Fibroblast of the conjunctiva (primary cell): ENCODE results near the gene ALDOA.

Experiments
- DNase-seq: peaks from one replicate; pipeline ENCODE4 v3.0.0-alpha.2; 2010; ENCODE audit warnings: low read depth

ALDOA gene

GRCh38 chr16:30069611-30070462 is 4.3 kb downstream of the ALDOA start:
- no peak for DNase-seq

DNA sequence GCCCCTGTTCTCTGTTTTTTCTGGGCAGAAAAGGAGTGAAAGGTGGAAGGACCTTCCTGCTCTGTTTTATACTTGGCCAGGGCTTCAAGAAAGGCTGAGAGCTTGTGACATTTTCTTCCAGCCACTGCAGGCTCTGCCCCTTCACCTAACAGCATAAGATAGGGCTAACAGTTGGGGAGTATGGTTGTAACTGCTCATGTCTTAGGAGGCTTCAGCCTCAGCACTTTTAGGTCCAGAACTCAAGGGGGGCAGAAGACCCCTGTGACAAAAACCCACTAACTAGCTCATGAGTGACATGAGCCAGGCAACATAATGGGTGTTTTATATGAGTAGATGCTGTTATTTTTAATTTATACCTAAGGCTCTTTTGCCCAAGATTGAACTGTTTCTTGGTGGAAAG is 4.9 kb downstream of the ALDOA start:
- no peak for DNase-seq

DNA sequence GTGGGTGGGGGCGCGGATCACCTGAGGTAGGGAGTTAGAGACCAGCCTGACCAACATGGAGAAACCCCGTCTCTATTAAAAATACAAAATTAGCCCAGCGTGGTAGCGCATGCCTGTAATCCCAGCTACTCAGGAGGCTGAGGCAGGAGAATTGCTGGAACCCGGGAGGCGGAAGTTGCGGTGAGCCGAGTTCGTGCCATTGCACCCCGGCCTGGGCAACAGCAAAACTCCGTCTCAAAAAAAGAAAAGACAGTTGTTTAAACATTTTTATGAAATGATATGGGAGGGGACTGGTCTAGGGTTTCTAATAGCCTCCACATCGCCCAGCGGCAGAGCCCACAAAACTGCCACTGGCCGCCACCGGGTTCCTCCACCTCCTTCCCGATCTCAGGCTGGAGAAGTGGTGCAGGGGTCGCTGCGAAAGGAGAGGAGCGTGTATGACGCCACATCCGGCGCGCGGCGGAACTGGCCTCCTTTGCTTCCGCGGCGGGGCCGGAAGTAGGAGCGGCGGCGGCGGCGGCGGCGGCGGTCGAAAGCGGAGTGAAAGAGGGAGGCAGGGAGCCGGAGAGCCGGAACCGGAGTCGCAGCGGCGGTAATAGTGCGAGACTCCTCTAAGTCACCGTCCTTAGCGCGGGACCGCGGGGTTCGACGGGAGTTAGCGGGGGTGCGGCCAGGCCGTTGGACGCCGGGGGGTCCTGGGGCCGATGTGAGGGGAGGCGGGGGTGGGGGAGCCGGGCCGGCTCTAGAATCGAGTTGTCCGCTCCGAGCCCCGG is 10.1 kb downstream of the ALDOA start, which contains the start of gene PPP4C:
TSS of gene PPP4C (plus strand) at position 492 of the 773 bp plus-strand sequence. CDS start 384 bp downstream, outside the sequence.
- peak; percentile 65 for DNase-seq

GRCh38 chr16:30076276-30076791 is 10.8 kb downstream of the ALDOA start:
- no peak for DNase-seq

DNA sequence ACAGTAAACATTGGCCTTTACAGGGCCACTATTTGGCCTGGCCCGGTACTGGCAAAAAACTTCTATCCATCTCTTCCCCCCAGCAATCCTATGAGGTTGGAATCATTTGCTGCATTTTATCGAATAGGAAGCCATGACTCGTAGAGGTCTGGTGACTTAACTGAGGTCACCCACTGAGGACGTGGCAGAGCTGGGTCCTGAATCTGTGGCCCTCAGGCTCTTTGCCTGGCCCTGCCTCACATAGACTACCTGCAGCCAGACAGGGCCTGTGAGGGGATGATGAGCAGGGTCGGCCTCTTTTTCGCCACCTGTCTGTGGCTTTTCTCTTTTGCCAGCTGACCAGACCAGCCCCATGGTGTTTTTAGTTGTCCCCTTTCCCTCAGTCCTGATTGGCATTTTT is 12.1 kb downstream of the ALDOA start:
- DNase-seq: no peak

GRCh38 chr16:30078744-30079143 is 13.2 kb downstream of the ALDOA start:
- no peak for DNase-seq

DNA sequence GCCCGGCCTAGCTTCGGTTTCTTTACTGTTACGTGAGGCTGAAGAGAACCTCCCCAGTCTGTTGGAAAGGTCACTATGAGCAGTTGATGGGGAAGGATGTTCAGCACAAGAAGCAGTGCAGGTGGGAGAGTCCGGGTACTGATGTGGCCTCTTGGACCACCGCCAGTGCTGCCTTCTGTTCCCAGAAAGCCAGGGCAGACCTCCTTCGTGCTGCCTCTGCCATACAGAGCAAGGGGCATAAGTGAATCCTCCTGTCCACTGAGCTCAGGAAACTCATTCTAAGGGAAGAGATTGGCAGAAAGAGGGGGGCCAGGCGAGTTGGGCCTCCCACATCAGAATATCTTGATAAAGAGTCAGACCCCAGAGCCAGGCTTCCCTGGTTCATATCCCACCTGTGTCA is 13.9 kb downstream of the ALDOA start:
- DNase-seq: no peak

- DNase-seq: no peak
These were observed 17.1 kb downstream of the ALDOA start for GRCh38 chr16:30082545-30083090.

GRCh38 chr16:30083216-30084055 is 17.9 kb downstream of the ALDOA start:
- no peak for DNase-seq

DNA sequence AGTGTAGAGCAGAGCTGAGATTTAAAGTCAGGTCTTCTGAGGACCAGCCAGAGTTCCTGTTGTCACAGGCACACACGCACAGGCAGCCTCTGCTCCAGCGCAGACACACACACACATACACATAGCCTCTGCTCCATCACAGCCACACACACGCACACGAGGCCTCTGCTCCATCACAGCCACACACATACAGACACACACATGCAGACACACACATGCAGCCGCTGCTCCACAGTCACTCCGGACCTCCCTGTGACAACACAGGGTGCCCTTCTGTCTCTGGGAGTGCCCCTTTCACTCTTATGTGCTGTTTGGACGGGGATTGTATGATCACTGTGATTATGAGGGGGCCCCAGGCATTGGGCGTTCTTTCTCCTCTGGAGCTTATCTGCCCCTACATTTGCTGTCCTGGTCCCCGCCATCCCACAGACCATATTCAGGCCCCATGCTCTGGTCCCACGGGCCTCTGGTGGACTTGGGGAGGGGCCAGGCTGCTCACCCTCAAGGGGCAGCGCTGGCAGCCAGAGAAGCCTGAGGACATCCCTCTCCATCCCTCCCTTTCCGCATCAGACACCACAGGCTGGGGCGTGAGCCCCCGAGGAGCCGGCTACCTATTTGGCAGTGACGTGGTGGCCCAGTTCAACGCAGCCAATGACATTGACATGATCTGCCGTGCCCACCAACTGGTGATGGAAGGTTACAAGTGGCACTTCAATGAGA is 18.7 kb downstream of the ALDOA start:
- no peak for DNase-seq

DNA sequence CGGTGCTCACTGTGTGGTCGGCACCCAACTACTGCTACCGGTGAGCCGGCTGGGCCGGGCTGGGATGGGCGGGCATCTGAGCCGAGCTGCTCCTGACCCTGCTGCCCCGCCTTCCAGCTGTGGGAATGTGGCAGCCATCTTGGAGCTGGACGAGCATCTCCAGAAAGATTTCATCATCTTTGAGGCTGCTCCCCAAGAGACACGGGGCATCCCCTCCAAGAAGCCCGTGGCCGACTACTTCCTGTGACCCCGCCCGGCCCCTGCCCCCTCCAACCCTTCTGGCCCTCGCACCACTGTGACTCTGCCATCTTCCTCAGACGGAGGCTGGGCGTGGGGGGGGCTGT is 19.2 kb downstream of the ALDOA start:
- DNase-seq: no peak

- DNase-seq: no peak
These were observed 19.7 kb downstream of the ALDOA start for GRCh38 chr16:30085247-30085646.

DNA sequence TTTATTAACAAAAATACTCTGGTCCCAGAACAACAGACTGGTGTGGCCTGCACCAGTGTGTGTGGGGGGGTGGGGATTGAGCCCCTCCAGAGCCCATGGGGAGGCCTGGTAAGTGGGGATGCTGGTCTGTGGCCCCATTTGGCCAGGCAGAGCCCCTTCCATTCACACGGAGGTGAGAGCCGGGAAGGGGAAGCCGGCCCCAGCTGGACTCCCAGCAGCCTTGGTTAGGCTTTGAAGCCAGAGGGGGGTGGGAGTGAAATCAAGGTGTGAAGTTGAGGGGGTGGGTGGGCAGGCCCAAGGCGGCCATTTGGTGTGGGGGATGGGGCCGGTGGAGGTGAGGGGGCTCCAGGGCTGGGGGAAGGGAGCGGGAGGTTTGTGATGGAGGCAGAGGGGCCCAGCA is 20.3 kb downstream of the ALDOA start:
- no peak for DNase-seq

DNA sequence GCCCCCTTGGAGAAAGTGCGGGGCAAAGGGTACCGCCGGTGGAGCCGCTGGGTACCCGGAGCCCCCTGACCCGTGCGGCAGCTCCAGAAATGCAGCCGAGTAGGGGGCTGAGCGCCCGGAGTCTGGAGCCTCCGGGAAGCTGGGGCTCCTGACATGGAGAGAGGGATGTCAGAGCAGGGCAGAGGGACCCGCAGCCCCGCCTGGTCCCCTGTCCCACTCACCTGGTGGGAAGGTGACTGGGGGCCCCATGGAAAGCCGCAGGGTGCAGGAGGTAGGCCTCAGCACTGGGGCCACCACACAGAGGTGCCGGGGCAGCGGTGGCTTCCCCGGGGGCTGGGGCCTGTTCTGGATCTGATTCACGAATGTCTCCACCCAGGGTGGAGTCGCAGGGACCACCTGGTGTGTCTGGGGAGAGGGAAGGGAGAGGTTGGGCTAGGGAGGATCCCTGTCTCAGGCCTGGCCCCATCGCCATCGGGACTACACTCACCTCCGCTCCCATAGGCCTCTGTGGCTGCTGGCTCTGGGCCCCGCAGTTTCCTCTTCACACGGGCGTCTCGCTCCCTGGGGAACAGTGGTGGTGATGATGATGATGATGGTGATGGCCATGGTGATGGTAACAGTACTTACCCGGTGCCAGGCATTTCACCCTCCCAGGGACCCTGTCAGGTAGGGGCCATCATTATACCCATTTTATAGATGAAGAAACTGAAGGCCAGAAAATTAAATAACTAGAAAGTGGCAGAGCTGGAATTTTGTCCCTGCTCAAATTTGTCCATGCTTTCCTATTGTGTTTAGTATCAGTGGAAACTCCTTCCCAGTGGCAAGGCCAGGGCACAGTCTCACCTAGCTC is 21.0 kb downstream of the ALDOA start:
- no peak for DNase-seq

DNA sequence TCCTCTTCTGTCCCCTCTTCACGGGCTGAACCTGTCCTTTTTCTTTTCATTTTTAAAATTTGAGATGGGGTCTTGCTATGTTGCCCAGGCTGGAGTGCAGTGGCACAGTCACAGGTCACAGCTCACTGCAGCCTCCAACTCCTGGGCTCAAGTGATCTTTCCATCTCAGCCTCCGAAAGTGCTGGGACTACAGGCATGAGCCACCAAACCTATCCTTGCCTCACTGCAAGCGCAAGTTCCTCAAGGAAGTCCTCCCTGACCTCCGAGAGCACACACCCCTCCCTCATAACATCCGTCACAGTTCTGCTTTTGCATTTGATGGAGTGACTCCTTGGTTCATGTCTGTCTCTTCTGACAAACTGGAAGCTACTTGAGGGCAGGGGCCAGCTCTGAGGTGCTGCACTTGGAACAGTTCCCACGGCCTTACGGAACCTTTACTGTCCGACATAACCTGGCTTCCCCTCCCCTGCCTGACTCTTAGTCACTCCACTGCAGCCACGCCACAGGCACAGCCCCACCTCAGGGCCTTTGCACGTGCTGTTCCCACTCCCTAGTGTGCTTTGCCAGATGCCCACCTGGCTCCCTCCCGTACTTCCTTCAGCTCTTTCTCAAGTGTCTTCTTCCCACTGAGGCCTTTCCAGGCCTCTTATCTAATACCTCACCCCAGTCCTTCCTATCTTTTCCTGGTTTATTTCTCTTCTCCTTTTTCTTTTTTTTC is 21.8 kb downstream of the ALDOA start:
- no peak for DNase-seq

- DNase-seq: no peak
These were observed 22.8 kb downstream of the ALDOA start for GRCh38 chr16:30088237-30088831.

- no peak for DNase-seq
These were observed 23.5 kb downstream of the ALDOA start for GRCh38 chr16:30088832-30089624.

DNA sequence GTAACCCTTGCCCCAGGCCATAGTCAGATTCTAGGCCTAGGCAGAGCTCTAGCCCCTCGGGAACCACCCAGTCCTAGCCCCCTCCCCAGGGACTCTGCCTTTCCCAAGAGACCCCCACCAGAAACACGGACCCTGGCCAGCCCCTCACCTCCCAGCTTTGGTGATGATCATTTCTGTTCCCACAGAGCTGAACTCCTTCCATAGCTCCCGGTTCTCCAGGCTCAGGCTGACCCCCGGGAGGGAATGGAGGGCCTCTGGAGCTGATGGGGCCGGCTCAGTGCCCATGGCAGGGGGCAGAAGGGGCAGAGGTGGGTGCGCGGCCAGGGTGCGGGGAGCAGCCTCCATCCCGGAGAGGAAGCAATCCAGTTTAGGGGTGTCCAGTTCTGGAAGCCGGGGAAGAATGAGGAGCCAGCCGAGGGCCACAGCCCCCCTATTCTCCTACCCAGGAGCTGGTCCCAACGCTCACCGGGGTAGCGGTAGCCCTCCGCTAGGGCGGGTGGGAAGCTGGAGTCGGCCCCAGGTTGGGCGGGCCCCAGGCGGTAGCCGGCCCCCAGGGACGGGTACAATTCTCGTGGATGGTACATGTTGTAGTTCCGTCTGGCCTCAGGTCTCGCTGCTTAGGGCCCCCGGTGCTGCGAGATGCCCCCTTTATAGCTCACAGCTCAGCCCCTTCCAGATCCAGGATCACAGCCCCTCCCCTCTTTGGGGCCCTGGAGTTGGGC is 25.2 kb downstream of the ALDOA start:
- no peak for DNase-seq
